Osteoblast (primary cell): ENCODE data around the gene FNIP1. TPM values are rescaled to one million over a fixed set of nuclear protein-coding genes. Genes with fewer than 3 reads are reported as not detected.

ENCODE experiments used
- DNase-seq: peaks from one replicate; pipeline ENCODE4 v3.0.0; 2011; ENCODE audit warnings: low spot score, mixed read lengths; ENCODE audit not compliant: insufficient read length; ENCODE audit errors: missing footprints
- H2AFZ ChIP-seq: 2 replicates; pipeline ENCODE4 v1.6.0; 2011; ENCODE audit warnings: mild to moderate bottlenecking, low read length
- H3K27ac ChIP-seq: 2 replicates; pipeline ENCODE4 v1.5.1; 2011; ENCODE audit warnings: mild to moderate bottlenecking, low read depth, low read length, moderate library complexity
- H3K27me3 ChIP-seq: 2 replicates; pipeline ENCODE4 v1.6.0; 2012; ENCODE audit warnings: mild to moderate bottlenecking, control low read depth, inconsistent platforms, low read length, moderate library complexity; ENCODE audit not compliant: insufficient read depth
- H3K36me3 ChIP-seq: 2 replicates; pipeline ENCODE4 v1.5.1; 2011; ENCODE audit warnings: mild to moderate bottlenecking, low read length, control low read depth, moderate library complexity; ENCODE audit not compliant: insufficient read depth
- H3K4me1 ChIP-seq: 2 replicates; pipeline ENCODE4 v1.5.1; 2011; ENCODE audit warnings: mild to moderate bottlenecking, low read length, control low read depth, moderate library complexity; ENCODE audit not compliant: insufficient read depth
- H3K4me2 ChIP-seq: 2 replicates; pipeline ENCODE4 v1.6.0; 2011; ENCODE audit warnings: mild to moderate bottlenecking, low read length; ENCODE audit not compliant: insufficient read depth
- H3K4me3 ChIP-seq: fragments of 200-600 bp; sonication (generic); 3 replicates; pipeline ENCODE4 v1.5.1; 2012; ENCODE audit warnings: mild to moderate bottlenecking, low read length, inconsistent platforms; ENCODE audit not compliant: insufficient read depth
- H3K79me2 ChIP-seq: 2 replicates; pipeline ENCODE4 v1.6.0; 2012; ENCODE audit warnings: mild to moderate bottlenecking, low read length, control low read depth, inconsistent platforms; ENCODE audit not compliant: insufficient read depth
- H3K9me3 ChIP-seq: 2 replicates; pipeline ENCODE4 v1.5.1; 2011; ENCODE audit warnings: low read depth, low read length, control low read depth
- H4K20me1 ChIP-seq: 2 replicates; pipeline ENCODE4 v1.6.0; 2012; ENCODE audit warnings: mild to moderate bottlenecking, low read length, control low read depth; ENCODE audit not compliant: insufficient read depth
- total RNA-seq: library from RNA; depleted of rRNA; stranded (reverse); fragments of >200 nt; gene quantifications from 2 replicates; pipeline ENCODE4 v1.2.3, GENCODE V29; 2012
- TF ChIP-seq, protein P1 (sequence below): IDR thresholded peaks from 2 replicates; pipeline ENCODE4 v1.5.1; 2011; ENCODE audit warnings: mild to moderate bottlenecking, low read depth, low read length, moderate library complexity; ENCODE audit errors: extremely low read depth

FNIP1 gene
- total RNA-seq, 1 donor = 116 TPM

DNA sequence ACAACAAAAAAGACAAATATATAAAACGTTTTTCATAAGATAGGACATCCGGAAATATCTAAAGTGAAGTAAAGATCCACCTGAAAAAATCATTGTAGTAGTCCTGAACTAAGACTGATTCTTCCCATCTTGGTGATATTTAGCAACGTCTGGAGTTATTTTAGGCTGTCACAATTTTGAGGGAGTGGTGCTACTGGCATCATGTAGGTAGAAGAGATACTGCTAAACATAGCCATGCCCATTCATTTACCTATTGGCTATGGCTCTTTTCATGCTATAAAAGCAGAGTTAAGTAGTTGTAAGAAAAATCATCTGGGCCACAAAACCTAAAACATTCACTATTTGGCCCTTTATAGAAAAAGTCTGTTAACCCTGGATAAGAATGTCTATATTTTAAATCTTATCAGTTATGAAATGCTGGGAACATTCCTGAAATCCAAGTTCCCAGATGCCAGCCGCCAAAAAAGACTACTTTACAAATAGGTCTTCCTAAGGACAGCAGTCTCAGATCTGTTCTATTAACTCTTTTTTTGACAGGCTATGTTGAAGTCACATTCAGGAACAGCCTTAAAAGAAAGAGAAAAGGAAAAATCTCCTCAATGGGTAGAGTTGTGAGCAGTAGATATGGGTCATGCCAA is 188.8 kb downstream of the FNIP1 start:
- no peaks in the 10 kb centered on the region for H3K36me3 ChIP-seq
- no peak overlapping the region for H3K4me2 ChIP-seq
- H3K27me3 ChIP-seq = no peaks in the 10 kb centered on the region
- H3K27ac ChIP-seq = peak overlapping the region; percentile 30
- H3K4me3 ChIP-seq = no peak overlapping the region
- TF ChIP-seq, protein P1, sequence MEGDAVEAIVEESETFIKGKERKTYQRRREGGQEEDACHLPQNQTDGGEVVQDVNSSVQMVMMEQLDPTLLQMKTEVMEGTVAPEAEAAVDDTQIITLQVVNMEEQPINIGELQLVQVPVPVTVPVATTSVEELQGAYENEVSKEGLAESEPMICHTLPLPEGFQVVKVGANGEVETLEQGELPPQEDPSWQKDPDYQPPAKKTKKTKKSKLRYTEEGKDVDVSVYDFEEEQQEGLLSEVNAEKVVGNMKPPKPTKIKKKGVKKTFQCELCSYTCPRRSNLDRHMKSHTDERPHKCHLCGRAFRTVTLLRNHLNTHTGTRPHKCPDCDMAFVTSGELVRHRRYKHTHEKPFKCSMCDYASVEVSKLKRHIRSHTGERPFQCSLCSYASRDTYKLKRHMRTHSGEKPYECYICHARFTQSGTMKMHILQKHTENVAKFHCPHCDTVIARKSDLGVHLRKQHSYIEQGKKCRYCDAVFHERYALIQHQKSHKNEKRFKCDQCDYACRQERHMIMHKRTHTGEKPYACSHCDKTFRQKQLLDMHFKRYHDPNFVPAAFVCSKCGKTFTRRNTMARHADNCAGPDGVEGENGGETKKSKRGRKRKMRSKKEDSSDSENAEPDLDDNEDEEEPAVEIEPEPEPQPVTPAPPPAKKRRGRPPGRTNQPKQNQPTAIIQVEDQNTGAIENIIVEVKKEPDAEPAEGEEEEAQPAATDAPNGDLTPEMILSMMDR = no peak
- DNase-seq = no peak
- H4K20me1 ChIP-seq = no peaks in the 10 kb centered on the region
- no peak overlapping the region for H2AFZ ChIP-seq
- H3K9me3 ChIP-seq = no peaks in the 10 kb centered on the region
- peaks cover 79% of the 10 kb centered on the region for H3K79me2 ChIP-seq
- H3K4me1 ChIP-seq = peaks cover 18% of the 10 kb centered on the region

DNA sequence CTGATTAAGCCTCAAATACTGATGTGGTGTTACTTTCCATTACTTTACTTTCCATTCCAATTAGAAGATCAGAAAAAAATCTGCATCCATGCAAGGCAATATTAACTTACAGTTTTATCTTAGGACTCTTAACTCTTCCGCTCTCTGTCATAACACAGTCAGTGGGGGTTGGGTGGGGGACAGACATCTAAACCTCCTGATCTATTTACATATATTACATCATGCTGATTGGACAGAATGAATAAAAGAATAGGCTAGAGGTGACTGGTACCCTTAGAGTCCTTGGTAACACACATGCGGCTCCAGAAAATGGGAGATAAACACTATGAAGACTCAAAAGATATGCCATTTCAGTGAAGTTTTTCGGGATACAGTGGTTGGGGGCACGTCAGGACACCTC is 189.4 kb downstream of the FNIP1 start:
- Histone ChIP-seq H3K27ac (peak overlapping the region; percentile 13), H3K4me3 (no peak overlapping the region), H3K9me3 (no peaks in the 10 kb centered on the region), H3K4me2 (no peak overlapping the region), H3K79me2 (peaks cover 73% of the 10 kb centered on the region), H3K36me3 (no peaks in the 10 kb centered on the region), H2AFZ (no peak overlapping the region), H3K4me1 (peaks cover 18% of the 10 kb centered on the region), H3K27me3 (no peaks in the 10 kb centered on the region), H4K20me1 (no peaks in the 10 kb centered on the region)
- DNase-seq = no peak
- TF ChIP-seq, protein P1 = no peak

DNA sequence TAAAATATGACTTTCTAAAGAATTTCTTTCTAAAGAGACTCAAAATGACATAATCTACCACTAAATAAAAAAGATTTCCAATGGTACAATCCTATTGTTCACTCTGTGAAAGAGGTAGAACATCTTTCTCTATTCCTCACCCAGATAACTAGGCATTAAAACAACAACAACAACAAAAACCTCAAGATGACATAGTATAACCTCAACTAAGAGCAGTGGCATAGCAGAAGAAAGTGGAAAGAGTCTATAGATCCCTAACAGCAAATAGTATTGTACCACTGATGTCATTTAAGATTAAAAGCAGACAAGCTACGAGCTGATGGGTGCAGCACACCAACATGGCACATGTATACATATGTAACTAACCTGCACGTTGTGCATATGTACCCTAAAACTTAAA is 191.7 kb downstream of the FNIP1 start:
- Histone ChIP-seq H3K27me3 (no peaks in the 10 kb centered on the region), H3K9me3 (no peaks in the 10 kb centered on the region), H2AFZ (no peak overlapping the region), H3K79me2 (peaks cover 58% of the 10 kb centered on the region), H3K4me3 (no peak overlapping the region), H4K20me1 (no peaks in the 10 kb centered on the region), H3K4me2 (no peak overlapping the region), H3K4me1 (peaks cover 7% of the 10 kb centered on the region), H3K27ac (no peak overlapping the region), H3K36me3 (no peaks in the 10 kb centered on the region)
- TF ChIP-seq, protein P1 = no peak
- no peak for DNase-seq

DNA sequence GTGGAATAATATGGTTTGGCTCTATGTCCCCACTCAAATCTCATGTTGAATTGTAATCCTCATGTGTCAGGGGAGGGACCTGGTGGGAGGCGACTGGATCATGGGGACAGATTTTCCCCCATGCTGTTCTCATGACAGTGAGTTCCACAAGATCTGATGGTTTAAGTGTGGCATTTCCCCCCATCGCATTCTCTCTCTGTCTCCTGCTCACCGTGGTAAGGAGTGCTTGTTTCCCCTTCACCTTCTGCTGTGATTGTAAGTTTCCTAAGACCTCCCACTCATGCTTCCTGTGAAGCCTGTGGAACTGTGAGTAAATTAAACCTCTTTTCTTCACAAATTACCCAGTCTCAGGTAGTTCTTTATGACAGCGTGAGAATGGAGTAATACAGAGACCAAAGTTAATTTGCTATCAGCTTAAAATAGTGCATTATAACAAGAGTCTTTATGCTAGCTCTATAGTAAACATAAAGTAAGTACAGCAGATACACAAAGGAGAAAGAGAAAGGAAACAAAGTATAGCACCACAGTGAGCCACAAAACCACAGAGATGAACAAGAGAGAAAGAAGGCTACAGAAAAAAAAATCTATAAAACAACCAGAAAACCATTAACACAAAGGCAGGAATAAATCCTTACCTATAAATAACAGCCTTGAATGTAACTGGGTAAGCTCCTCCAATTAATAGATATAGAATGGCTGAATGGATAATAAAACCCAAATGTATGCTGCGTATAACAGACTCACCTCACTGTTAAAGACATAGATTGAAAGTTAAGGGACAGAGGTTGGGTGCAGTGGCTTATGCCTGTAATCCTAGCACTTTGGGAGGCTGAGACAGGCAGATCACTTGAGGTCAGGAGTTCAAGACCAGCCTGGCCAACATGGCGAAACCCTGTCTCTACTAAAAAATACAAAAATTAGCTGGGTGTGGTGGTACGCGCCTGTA is 201.5 kb downstream of the FNIP1 start:
- H3K4me1 ChIP-seq = no peaks in the 10 kb centered on the region
- DNase-seq = no peak
- no peak overlapping the region for H3K4me3 ChIP-seq
- no peaks in the 10 kb centered on the region for H4K20me1 ChIP-seq
- peaks cover 35% of the 10 kb centered on the region for H3K79me2 ChIP-seq
- no peak overlapping the region for H3K4me2 ChIP-seq
- no peaks in the 10 kb centered on the region for H3K9me3 ChIP-seq
- H3K27me3 ChIP-seq = no peaks in the 10 kb centered on the region
- H3K27ac ChIP-seq = no peak overlapping the region
- TF ChIP-seq, protein P1 = no peak
- no peaks in the 10 kb centered on the region for H3K36me3 ChIP-seq
- no peak overlapping the region for H2AFZ ChIP-seq
